Measurements from ENCODE around the gene LDHB. TPM values are rescaled to one million over a fixed set of nuclear protein-coding genes. Genes with fewer than 3 reads are reported as not detected.
A peak's percentile ranks its signal among the peaks of the same experiment; 100 is the strongest.

LDHB gene
- total RNA-seq: 640 TPM
- polyA plus RNA-seq (ENCODE audit: insufficient read depth in 1 of 8, insufficient read length in 8 of 8, low replicate concordance in 1 of 8): 100 to 1,000 TPM; 638 to 922 (median 703) TPM
- long read RNA-seq, donor 1, transcript LDHB-206 (3 exons, 678 nt): minor isoform, 8 of 150 reads
- long read RNA-seq, donor 1, transcript LDHB-201 (8 exons, 1,303 nt): major isoform, 123 of 150 reads
- long read RNA-seq, donor 1, partial matches to known transcripts: 15 of 150 reads
- long read RNA-seq, donor 1, other reads (novel, unspliced or antisense): 0 of 150 reads
- long read RNA-seq, donor 2, transcript LDHB-201 (8 exons, 1,303 nt): major isoform, 23 of 26 reads
- long read RNA-seq, donor 2, partial matches to known transcripts: 0 of 26 reads
- long read RNA-seq, donor 2, other reads (novel, unspliced or antisense): 0 of 26 reads
- long read RNA-seq, donor 3, transcript LDHB-206 (3 exons, 678 nt): minor isoform, 7 of 276 reads
- long read RNA-seq, donor 3, transcript LDHB-201 (8 exons, 1,303 nt): major isoform, 222 of 276 reads
- long read RNA-seq, donor 3, partial matches to known transcripts: 40 of 276 reads
- long read RNA-seq, donor 3, other reads (novel, unspliced or antisense): 0 of 276 reads
- long read RNA-seq, donor 4, transcript LDHB-209 (2 exons, 672 nt): minor isoform, 8 of 231 reads
- long read RNA-seq, donor 4, transcript LDHB-201 (8 exons, 1,303 nt): major isoform, 167 of 231 reads
- long read RNA-seq, donor 4, transcript LDHB-206 (3 exons, 678 nt): minor isoform, 10 of 231 reads
- long read RNA-seq, donor 4, partial matches to known transcripts: 44 of 231 reads
- long read RNA-seq, donor 4, other reads (novel, unspliced or antisense): 0 of 231 reads
- long read RNA-seq, donor 5, transcript LDHB-209 (2 exons, 672 nt): minor isoform, 19 of 869 reads
- long read RNA-seq, donor 5, transcript LDHB-206 (3 exons, 678 nt): minor isoform, 34 of 869 reads
- long read RNA-seq, donor 5, transcript LDHB-201 (8 exons, 1,303 nt): major isoform, 678 of 869 reads
- long read RNA-seq, donor 5, partial matches to known transcripts: 124 of 869 reads
- long read RNA-seq, donor 5, other reads (novel, unspliced or antisense): 10 of 869 reads
- long read RNA-seq, donor 6, transcript LDHB-201 (8 exons, 1,303 nt): major isoform, 489 of 650 reads
- long read RNA-seq, donor 6, transcript LDHB-209 (2 exons, 672 nt): minor isoform, 18 of 650 reads
- long read RNA-seq, donor 6, transcript LDHB-206 (3 exons, 678 nt): minor isoform, 29 of 650 reads
- long read RNA-seq, donor 6, partial matches to known transcripts: 103 of 650 reads
- long read RNA-seq, donor 6, other reads (novel, unspliced or antisense): 8 of 650 reads
- long read RNA-seq, donor 7, transcript LDHB-209 (2 exons, 672 nt): minor isoform, 12 of 386 reads
- long read RNA-seq, donor 7, transcript LDHB-201 (8 exons, 1,303 nt): major isoform, 285 of 386 reads
- long read RNA-seq, donor 7, transcript LDHB-206 (3 exons, 678 nt): minor isoform, 21 of 386 reads
- long read RNA-seq, donor 7, partial matches to known transcripts: 64 of 386 reads
- long read RNA-seq, donor 7, other reads (novel, unspliced or antisense): 0 of 386 reads
- long read RNA-seq, donor 8, transcript LDHB-201 (8 exons, 1,303 nt): major isoform, 211 of 293 reads
- long read RNA-seq, donor 8, transcript LDHB-209 (2 exons, 672 nt): minor isoform, 11 of 293 reads
- long read RNA-seq, donor 8, transcript LDHB-206 (3 exons, 678 nt): minor isoform, 29 of 293 reads
- long read RNA-seq, donor 8, partial matches to known transcripts: 36 of 293 reads
- long read RNA-seq, donor 8, other reads (novel, unspliced or antisense): 5 of 293 reads
- long read RNA-seq, donor 9, transcript LDHB-206 (3 exons, 678 nt): minor isoform, 17 of 314 reads
- long read RNA-seq, donor 9, transcript LDHB-209 (2 exons, 672 nt): minor isoform, 8 of 314 reads
- long read RNA-seq, donor 9, transcript LDHB-201 (8 exons, 1,303 nt): major isoform, 220 of 314 reads
- long read RNA-seq, donor 9, partial matches to known transcripts: 65 of 314 reads
- long read RNA-seq, donor 9, other reads (novel, unspliced or antisense): 0 of 314 reads
- long read RNA-seq, donor 10, transcript LDHB-201 (8 exons, 1,303 nt): major isoform, 407 of 582 reads
- long read RNA-seq, donor 10, transcript LDHB-209 (2 exons, 672 nt): minor isoform, 16 of 582 reads
- long read RNA-seq, donor 10, transcript LDHB-206 (3 exons, 678 nt): minor isoform, 42 of 582 reads
- long read RNA-seq, donor 10, transcript LDHB-210 (2 exons, 544 nt): minor isoform, 5 of 582 reads
- long read RNA-seq, donor 10, partial matches to known transcripts: 112 of 582 reads
- long read RNA-seq, donor 10, other reads (novel, unspliced or antisense): 0 of 582 reads
- long read RNA-seq, donor 11, transcript LDHB-201 (8 exons, 1,303 nt): major isoform, 225 of 327 reads
- long read RNA-seq, donor 11, transcript LDHB-206 (3 exons, 678 nt): minor isoform, 26 of 327 reads
- long read RNA-seq, donor 11, transcript LDHB-209 (2 exons, 672 nt): minor isoform, 9 of 327 reads
- long read RNA-seq, donor 11, partial matches to known transcripts: 65 of 327 reads
- long read RNA-seq, donor 11, other reads (novel, unspliced or antisense): 0 of 327 reads

DNA sequence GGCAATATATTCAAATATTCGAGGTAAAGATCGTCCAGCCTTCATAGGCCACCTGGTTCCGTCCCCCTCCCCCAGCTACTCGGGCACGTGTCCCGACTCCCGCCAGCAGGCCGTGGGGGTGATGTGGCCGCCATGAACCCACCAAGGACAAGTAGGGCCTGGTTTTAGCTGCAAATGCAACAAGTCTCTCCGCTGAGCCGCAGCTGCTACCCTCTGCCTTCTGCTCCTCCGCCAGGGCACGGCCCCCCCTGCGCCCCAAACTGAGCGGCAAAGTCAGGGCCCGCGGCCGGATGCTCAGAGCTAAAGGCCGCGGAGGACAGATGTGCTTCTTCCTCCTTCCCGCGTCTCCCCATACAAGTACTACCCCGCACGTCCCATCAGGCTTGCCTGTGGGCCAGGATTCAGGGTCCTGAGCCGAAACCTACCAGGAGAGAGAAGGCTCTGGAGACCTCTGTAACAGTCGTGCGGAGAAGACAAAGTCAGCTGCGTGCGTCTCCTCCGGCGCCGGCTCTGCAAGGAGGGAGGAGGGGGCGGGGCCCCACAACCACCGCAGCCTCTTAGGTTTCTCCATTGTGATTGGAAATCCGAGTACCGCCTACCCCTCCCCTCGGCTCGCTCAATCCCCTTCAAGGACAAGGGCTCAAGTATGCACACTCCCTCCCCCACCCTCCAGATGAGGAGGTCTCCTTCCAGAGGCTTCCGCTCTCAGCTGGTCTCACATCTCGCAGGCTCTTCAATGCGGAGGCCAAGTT is at the start of gene LDHB:
Gene LDHB (minus strand): TSS at position 517 of the 752 bp plus-strand sequence. CDS start 3,171 bp downstream, outside the sequence.
- Histone ChIP-seq H3K36me3 (ENCODE audit: control insufficient read depth, insufficient read depth, low read length) (peaks cover 9% of the 10 kb centered on the region), H3K9me3 (replicated peaks; ENCODE audit: control insufficient read depth, low read depth, low read length) (no peaks in the 10 kb centered on the region), H3K4me3 (ENCODE audit: low read length) (peak within 1 kb of the TSS; percentile 96), H3K4me1 (ENCODE audit: control insufficient read depth, insufficient read depth, low read length) (peaks cover 2% of the 10 kb centered on the region), H3K27ac (ENCODE audit: low read length) (peak within 1 kb of the TSS; percentile 97), H3K27me3 (ENCODE audit: control insufficient read depth, insufficient read depth, low read length) (no peaks in the 10 kb centered on the region)
- peak; percentile 99 for DNase-seq
- 0% methylated on average over 35 of the region's 41 CpGs for WGBS (ENCODE audit: insufficient coverage)

- no peaks in the 10 kb centered on the region for H3K36me3 ChIP-seq (ENCODE audit: control insufficient read depth, insufficient read depth, low read length)
- H3K27me3 ChIP-seq (ENCODE audit: control insufficient read depth, insufficient read depth, low read length): no peaks in the 10 kb centered on the region
- DNase-seq: no peak
- H3K9me3 ChIP-seq (replicated peaks; ENCODE audit: control insufficient read depth, low read depth, low read length): no peaks in the 10 kb centered on the region
- no peaks in the 10 kb centered on the region for H3K4me1 ChIP-seq (ENCODE audit: control insufficient read depth, insufficient read depth, low read length)
- no peak overlapping the region for H3K4me3 ChIP-seq (ENCODE audit: low read length)
- no peak overlapping the region for H3K27ac ChIP-seq (ENCODE audit: low read length)
- WGBS (ENCODE audit: insufficient coverage): no CpG with 5 or more reads among the region's 4 CpGs
Observed at GRCh38 chr12:21704847-21705246, 47.2 kb upstream of the LDHB start.

GRCh38 chr12:21699851-21700250 is 42.2 kb upstream of the LDHB start:
- H3K4me1 ChIP-seq (ENCODE audit: control insufficient read depth, insufficient read depth, low read length): peaks cover 2% of the 10 kb centered on the region
- no peaks in the 10 kb centered on the region for H3K27me3 ChIP-seq (ENCODE audit: control insufficient read depth, insufficient read depth, low read length)
- H3K36me3 ChIP-seq (ENCODE audit: control insufficient read depth, insufficient read depth, low read length): no peaks in the 10 kb centered on the region
- no peak overlapping the region for H3K27ac ChIP-seq (ENCODE audit: low read length)
- no peak for DNase-seq
- no peaks in the 10 kb centered on the region for H3K9me3 ChIP-seq (replicated peaks; ENCODE audit: control insufficient read depth, low read depth, low read length)
- H3K4me3 ChIP-seq (ENCODE audit: low read length): no peak overlapping the region

GRCh38 chr12:21697904-21698630 is 40.4 kb upstream of the LDHB start:
- no CpG with 5 or more reads among the region's 7 CpGs for WGBS (ENCODE audit: insufficient coverage)
- DNase-seq: peak; percentile 77
- no peaks in the 10 kb centered on the region for H3K27me3 ChIP-seq (ENCODE audit: control insufficient read depth, insufficient read depth, low read length)
- H3K9me3 ChIP-seq (replicated peaks; ENCODE audit: control insufficient read depth, low read depth, low read length): no peaks in the 10 kb centered on the region
- no peak overlapping the region for H3K27ac ChIP-seq (ENCODE audit: low read length)
- H3K4me1 ChIP-seq (ENCODE audit: control insufficient read depth, insufficient read depth, low read length): peaks cover 2% of the 10 kb centered on the region
- H3K4me3 ChIP-seq (ENCODE audit: low read length): no peak overlapping the region
- H3K36me3 ChIP-seq (ENCODE audit: control insufficient read depth, insufficient read depth, low read length): no peaks in the 10 kb centered on the region

- H3K4me3 ChIP-seq (ENCODE audit: low read length): no peak overlapping the region
- peak overlapping the region; percentile 78 for H3K27ac ChIP-seq (ENCODE audit: low read length)
Observed at GRCh38 chr12:21696625-21697024, 39.0 kb upstream of the LDHB start.

DNA sequence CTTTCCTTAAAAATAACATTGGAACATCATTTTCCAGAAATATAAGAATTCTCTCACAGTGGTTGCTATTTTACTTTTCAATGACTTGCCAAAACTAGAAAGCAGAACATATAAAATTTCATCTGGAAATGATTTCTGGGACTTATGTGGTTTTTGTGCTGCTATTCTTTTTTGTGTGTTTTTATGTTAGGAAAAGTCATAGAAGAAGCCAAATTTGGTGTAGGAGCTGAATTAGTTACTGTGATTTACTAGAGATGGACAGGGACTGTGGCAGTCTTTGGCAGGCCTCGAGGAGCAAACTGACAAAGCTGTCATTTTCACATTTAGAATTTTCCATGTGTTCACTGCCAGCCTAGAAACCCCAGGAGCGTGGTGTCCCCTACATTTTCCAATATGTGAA is 38.3 kb upstream of the LDHB start:
- H3K4me3 ChIP-seq (ENCODE audit: low read length): no peak overlapping the region
- no peaks in the 10 kb centered on the region for H3K36me3 ChIP-seq (ENCODE audit: control insufficient read depth, insufficient read depth, low read length)
- no peaks in the 10 kb centered on the region for H3K27me3 ChIP-seq (ENCODE audit: control insufficient read depth, insufficient read depth, low read length)
- peak overlapping the region; percentile 78 for H3K27ac ChIP-seq (ENCODE audit: low read length)
- DNase-seq: peak; percentile 89
- peaks cover 2% of the 10 kb centered on the region for H3K4me1 ChIP-seq (ENCODE audit: control insufficient read depth, insufficient read depth, low read length)
- WGBS (ENCODE audit: insufficient coverage): 21% methylated on average over 2 of the region's 2 CpGs
- no peaks in the 10 kb centered on the region for H3K9me3 ChIP-seq (replicated peaks; ENCODE audit: control insufficient read depth, low read depth, low read length)

More at GRCh38 chr12:21696625-21697024, 39.0 kb upstream of the LDHB start:
- H3K9me3 ChIP-seq (replicated peaks; ENCODE audit: control insufficient read depth, low read depth, low read length): no peaks in the 10 kb centered on the region
- H3K36me3 ChIP-seq (ENCODE audit: control insufficient read depth, insufficient read depth, low read length): no peaks in the 10 kb centered on the region
- no peak for DNase-seq
- no peaks in the 10 kb centered on the region for H3K27me3 ChIP-seq (ENCODE audit: control insufficient read depth, insufficient read depth, low read length)
- peaks cover 2% of the 10 kb centered on the region for H3K4me1 ChIP-seq (ENCODE audit: control insufficient read depth, insufficient read depth, low read length)

DNA sequence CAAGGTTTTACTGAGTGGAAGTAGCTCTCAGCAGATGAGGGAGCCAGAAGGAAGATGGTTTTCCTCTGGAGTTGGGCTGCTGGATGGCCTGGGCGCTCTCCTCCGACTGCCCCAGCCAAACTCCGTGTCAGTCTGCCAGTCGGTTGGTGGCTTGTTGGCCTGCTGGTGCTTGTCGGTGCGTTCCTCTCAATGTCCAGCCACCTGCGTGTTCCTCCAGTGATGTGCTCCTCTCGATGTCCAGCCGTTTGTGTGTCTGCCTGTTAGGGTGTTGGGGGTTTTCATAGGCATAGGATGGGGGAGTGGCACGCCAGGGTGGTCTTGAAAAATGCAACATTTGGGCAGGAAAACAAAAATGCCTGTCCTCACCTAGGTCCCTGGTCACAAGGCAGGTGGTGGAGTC is 37.0 kb upstream of the LDHB start:
- DNase-seq: no peak
- H3K9me3 ChIP-seq (replicated peaks; ENCODE audit: control insufficient read depth, low read depth, low read length): no peaks in the 10 kb centered on the region
- peaks cover 2% of the 10 kb centered on the region for H3K4me1 ChIP-seq (ENCODE audit: control insufficient read depth, insufficient read depth, low read length)
- WGBS (ENCODE audit: insufficient coverage): 94% methylated on average over 7 of the region's 10 CpGs
- H3K27me3 ChIP-seq (ENCODE audit: control insufficient read depth, insufficient read depth, low read length): no peaks in the 10 kb centered on the region
- no peaks in the 10 kb centered on the region for H3K36me3 ChIP-seq (ENCODE audit: control insufficient read depth, insufficient read depth, low read length)
- H3K27ac ChIP-seq (ENCODE audit: low read length): no peak overlapping the region
- no peak overlapping the region for H3K4me3 ChIP-seq (ENCODE audit: low read length)

Data from muscle of leg (tissue), 16 donors.